Activated naive CD4-positive, alpha-beta T cell treated with anti-CD3 and anti-CD28 coated beads for 36 hours (primary cell): Measurements from ENCODE around the gene CEP95. TPM values are rescaled to one million over a fixed set of nuclear protein-coding genes. Genes with fewer than 3 reads are reported as not detected.

Experiments
- CTCF ChIA-PET: fragments of 350-600 bp; sonication (Branson Sonifier 250); formaldehyde crosslinking; loops from one replicate; lab custom pipeline; 2021; ENCODE audit warnings: antibody characterized with exemption; lab: Charles Lee
- DNase-seq: peaks from one replicate; pipeline ENCODE4 v3.0.0-alpha.2; 2020
- H3K27ac Mint-ChIP-seq: one replicate; pipeline ENCODE4 v1.8.0; 2021; ENCODE audit warnings: mild to moderate bottlenecking, mixed read lengths
- H3K27me3 Mint-ChIP-seq: one replicate; pipeline ENCODE4 v1.8.0; 2021; ENCODE audit warnings: low read depth, mixed read lengths
- H3K36me3 Mint-ChIP-seq: one replicate; pipeline ENCODE4 v1.8.0; 2021; ENCODE audit warnings: low read depth, mixed read lengths
- H3K4me1 Mint-ChIP-seq: one replicate; pipeline ENCODE4 v1.8.0; 2021; ENCODE audit warnings: low read depth, mixed read lengths
- H3K4me3 Mint-ChIP-seq: one replicate; pipeline ENCODE4 v1.8.0; 2021; ENCODE audit warnings: mild to moderate bottlenecking, moderate library complexity, mixed read lengths
- H3K9me3 Mint-ChIP-seq: one replicate; pipeline ENCODE4 v1.8.0; 2021; ENCODE audit warnings: mixed read lengths
- intact Hi-C: fragments of 100-400 bp; cut with micrococcal nuclease; formaldehyde crosslinking; loops from one replicate; pipeline ENCODE4 v1.15.1; 2023
- total RNA-seq, 2 experiments: library from RNA; stranded (reverse); gene quantifications; one replicate each; pipeline ENCODE4 v1.2.3, GENCODE V29; 2021

CEP95 gene
- total RNA-seq, 2 experiments from 2014 or later, result 38.8 to 43.3 TPM

GRCh38 chr17:64544742-64545141, 38.0 kb downstream of the CEP95 start:
- DNase-seq, result no peak
- H3K27me3 Mint-ChIP-seq, result no peaks in the 10 kb centered on the region
- H3K36me3 Mint-ChIP-seq, result peaks cover 1% of the 10 kb centered on the region
- H3K27ac Mint-ChIP-seq, result no peak overlapping the region
- no peaks in the 10 kb centered on the region for H3K9me3 Mint-ChIP-seq
- CTCF ChIA-PET, result interaction anchor here (0.7 to 1.3 kb wide), 4 partner anchors 11 to 662 kb away, joined by 3 to 5 read pairs (median 3); no protein-coding TSS in a partner anchor
- H3K4me3 Mint-ChIP-seq, result no peak overlapping the region
- intact Hi-C loops, result no loop called here
- no peaks in the 10 kb centered on the region for H3K4me1 Mint-ChIP-seq

GRCh38 chr17:64546716-64547115, 39.9 kb downstream of the CEP95 start:
- intact Hi-C loops, result no loop called here
- H3K36me3 Mint-ChIP-seq, result peaks cover 1% of the 10 kb centered on the region

GRCh38 chr17:64547319-64547718, 40.5 kb downstream of the CEP95 start:
- no peaks in the 10 kb centered on the region for H3K4me1 Mint-ChIP-seq
- intact Hi-C loops, result no loop called here
- H3K36me3 Mint-ChIP-seq, result peaks cover 1% of the 10 kb centered on the region
- no peaks in the 10 kb centered on the region for H3K27me3 Mint-ChIP-seq
- DNase-seq, result no peak
- H3K4me3 Mint-ChIP-seq, result no peak overlapping the region
- H3K27ac Mint-ChIP-seq, result no peak overlapping the region
- no peaks in the 10 kb centered on the region for H3K9me3 Mint-ChIP-seq
- CTCF ChIA-PET, result interaction anchor here (0.7 to 1.5 kb wide), 3 partner anchors 10 to 14 kb away, joined by 3 to 4 read pairs (median 4); no protein-coding TSS in a partner anchor

More at GRCh38 chr17:64546716-64547115, 39.9 kb downstream of the CEP95 start:
- Mint-ChIP-seq H3K9me3 (no peaks in the 10 kb centered on the region), H3K4me1 (no peaks in the 10 kb centered on the region), H3K27ac (no peak overlapping the region), H3K4me3 (no peak overlapping the region), H3K27me3 (no peaks in the 10 kb centered on the region)
- CTCF ChIA-PET, result interaction anchor here (0.8 kb wide), 1 partner anchor 9 kb away, joined by 4 read pairs; no protein-coding TSS in a partner anchor
- no peak for DNase-seq

GRCh38 chr17:64551461-64551860, 44.7 kb downstream of the CEP95 start:
- intact Hi-C loops, result no loop called here
- no peak for DNase-seq
- CTCF ChIA-PET, result no interaction called here
- Mint-ChIP-seq H3K36me3 (peaks cover 2% of the 10 kb centered on the region), H3K27ac (no peak overlapping the region), H3K4me1 (no peaks in the 10 kb centered on the region), H3K4me3 (no peak overlapping the region), H3K9me3 (no peaks in the 10 kb centered on the region), H3K27me3 (no peaks in the 10 kb centered on the region)

- Mint-ChIP-seq H3K9me3 (no peaks in the 10 kb centered on the region), H3K4me1 (no peaks in the 10 kb centered on the region), H3K27ac (no peak overlapping the region), H3K27me3 (no peaks in the 10 kb centered on the region), H3K36me3 (peaks cover 2% of the 10 kb centered on the region), H3K4me3 (no peak overlapping the region)
- CTCF ChIA-PET, result interaction anchor here (2.3 kb wide), 1 partner anchor 95 kb away, joined by 5 read pairs; no protein-coding TSS in a partner anchor
- intact Hi-C loops, result no loop called here
- no peak for DNase-seq
Observed at GRCh38 chr17:64554028-64554637, 47.4 kb downstream of the CEP95 start.

GRCh38 chr17:64555281-64555680, 48.5 kb downstream of the CEP95 start:
- intact Hi-C loops, result no loop called here
- H3K36me3 Mint-ChIP-seq, result peaks cover 2% of the 10 kb centered on the region
- H3K9me3 Mint-ChIP-seq, result no peaks in the 10 kb centered on the region
- no peak for DNase-seq
- CTCF ChIA-PET, result interaction anchor here (0.9 to 2.3 kb wide), 2 partner anchors 10 to 94 kb away, joined by 4 to 5 read pairs; no protein-coding TSS in a partner anchor
- no peak overlapping the region for H3K4me3 Mint-ChIP-seq
- no peaks in the 10 kb centered on the region for H3K4me1 Mint-ChIP-seq
- H3K27me3 Mint-ChIP-seq, result no peaks in the 10 kb centered on the region
- no peak overlapping the region for H3K27ac Mint-ChIP-seq

GRCh38 chr17:64564098-64564497, 57.3 kb downstream of the CEP95 start:
- peaks cover 8% of the 10 kb centered on the region for H3K36me3 Mint-ChIP-seq
- H3K4me1 Mint-ChIP-seq, result peaks cover 4% of the 10 kb centered on the region
- peak overlapping the region; percentile 16 for H3K27ac Mint-ChIP-seq

GRCh38 chr17:64565563-64565962, 58.8 kb downstream of the CEP95 start:
- peaks cover 8% of the 10 kb centered on the region for H3K36me3 Mint-ChIP-seq
- intact Hi-C loops, result no loop called here
- H3K4me3 Mint-ChIP-seq, result no peak overlapping the region
- H3K27me3 Mint-ChIP-seq, result no peaks in the 10 kb centered on the region
- H3K27ac Mint-ChIP-seq, result no peak overlapping the region
- no peak for DNase-seq
- CTCF ChIA-PET, result interaction anchor here (0.5 to 1.6 kb wide), 5 partner anchors 8 to 141 kb away, joined by 3 to 6 read pairs (median 3); no protein-coding TSS in a partner anchor
- no peaks in the 10 kb centered on the region for H3K9me3 Mint-ChIP-seq
- H3K4me1 Mint-ChIP-seq, result peaks cover 4% of the 10 kb centered on the region

More at GRCh38 chr17:64564098-64564497, 57.3 kb downstream of the CEP95 start:
- Mint-ChIP-seq H3K27me3 (no peaks in the 10 kb centered on the region), H3K9me3 (no peaks in the 10 kb centered on the region), H3K4me3 (no peak overlapping the region)
- intact Hi-C loops, result no loop called here
- DNase-seq, result no peak
- CTCF ChIA-PET, result interaction anchor here (0.8 kb wide), 1 partner anchor 25 kb away, joined by 3 read pairs; no protein-coding TSS in a partner anchor

GRCh38 chr17:64571746-64572145, 65.0 kb downstream of the CEP95 start:
- intact Hi-C loops, result loop anchor here (2.0 kb wide), 3 partner anchors 37 to 77 kb away; no protein-coding TSS in a partner anchor
- Mint-ChIP-seq H3K36me3 (peaks cover 3% of the 10 kb centered on the region), H3K9me3 (no peaks in the 10 kb centered on the region), H3K4me1 (peaks cover 14% of the 10 kb centered on the region), H3K27me3 (no peaks in the 10 kb centered on the region), H3K27ac (no peak overlapping the region), H3K4me3 (no peak overlapping the region)
- no peak for DNase-seq
- CTCF ChIA-PET, result interaction anchor here (0.6 to 1.5 kb wide), 3 partner anchors 41 to 84 kb away, joined by 3 read pairs; no protein-coding TSS in a partner anchor

- CTCF ChIA-PET, result interaction anchor here (0.7 to 1.5 kb wide), 4 partner anchors 8 to 458 kb away, joined by 3 read pairs; no protein-coding TSS in a partner anchor
- intact Hi-C loops, result loop anchor here (1.0 to 2.0 kb wide), 4 partner anchors 9 to 76 kb away; no protein-coding TSS in a partner anchor
- H3K4me1 Mint-ChIP-seq, result peaks cover 14% of the 10 kb centered on the region
- H3K27ac Mint-ChIP-seq, result peak overlapping the region; percentile 70
- peak; percentile 7 for DNase-seq
- H3K9me3 Mint-ChIP-seq, result no peaks in the 10 kb centered on the region
- H3K36me3 Mint-ChIP-seq, result peaks cover 6% of the 10 kb centered on the region
- no peaks in the 10 kb centered on the region for H3K27me3 Mint-ChIP-seq
- no peak overlapping the region for H3K4me3 Mint-ChIP-seq
Observed at GRCh38 chr17:64572682-64573154, 65.9 kb downstream of the CEP95 start.

- H3K4me3 Mint-ChIP-seq, result no peak overlapping the region
- no peak overlapping the region for H3K27ac Mint-ChIP-seq
- DNase-seq, result peak; percentile 28
- peaks cover 14% of the 10 kb centered on the region for H3K4me1 Mint-ChIP-seq
- H3K27me3 Mint-ChIP-seq, result no peaks in the 10 kb centered on the region
- no peaks in the 10 kb centered on the region for H3K9me3 Mint-ChIP-seq
- CTCF ChIA-PET, result interaction anchor here (0.9 to 1.3 kb wide), 4 partner anchors 8 to 82 kb away, joined by 3 to 4 read pairs (median 3); no protein-coding TSS in a partner anchor
- intact Hi-C loops, result loop anchor here (1.0 to 2.0 kb wide), 4 partner anchors 8 to 76 kb away; no protein-coding TSS in a partner anchor
- H3K36me3 Mint-ChIP-seq, result peaks cover 7% of the 10 kb centered on the region
Observed at GRCh38 chr17:64573214-64573613, 66.4 kb downstream of the CEP95 start.

GRCh38 chr17:64574646-64575045, 67.9 kb downstream of the CEP95 start:
- no peak overlapping the region for H3K27ac Mint-ChIP-seq
- H3K36me3 Mint-ChIP-seq, result peaks cover 7% of the 10 kb centered on the region
- H3K4me1 Mint-ChIP-seq, result peaks cover 14% of the 10 kb centered on the region
- DNase-seq, result no peak
- CTCF ChIA-PET, result interaction anchor here (0.6 to 2.1 kb wide), 4 partner anchors 20 to 79 kb away, joined by 3 to 8 read pairs (median 4); no protein-coding TSS in a partner anchor
- no peaks in the 10 kb centered on the region for H3K27me3 Mint-ChIP-seq
- no peaks in the 10 kb centered on the region for H3K9me3 Mint-ChIP-seq
- intact Hi-C loops, result no loop called here
- no peak overlapping the region for H3K4me3 Mint-ChIP-seq
